Mucosa of descending colon (tissue), 3 donors: ENCODE data around the gene GPC3. TPM values are rescaled to one million over a fixed set of nuclear protein-coding genes. Genes with fewer than 3 reads are reported as not detected.

Experiments
- ATAC-seq: fragments of 200-7000 bp; cut with Tn5 transposase; one replicate; pipeline ENCODE4 v1.9.1; 2020; ENCODE audit warnings: mild to moderate bottlenecking, moderate library complexity
- DNase-seq, 3 donors: peaks; one replicate each; pipeline ENCODE4 v3.0.0-alpha.2; 2020
- H3K36me3 ChIP-seq: fragments of 200-600 bp; one replicate; pipeline ENCODE4 v1.8.0; 2021; ENCODE audit warnings: low read depth, mild to moderate bottlenecking
- H3K4me1 ChIP-seq: fragments of 200-600 bp; one replicate; pipeline ENCODE4 v1.8.0; 2021; ENCODE audit warnings: low read depth, mild to moderate bottlenecking
- H3K4me3 ChIP-seq: fragments of 200-600 bp; one replicate; pipeline ENCODE4 v1.8.0; 2021; ENCODE audit warnings: mild to moderate bottlenecking
- H3K9me3 ChIP-seq: fragments of 200-600 bp; one replicate; pipeline ENCODE4 v1.8.0; 2021; ENCODE audit warnings: mild to moderate bottlenecking
- intact Hi-C, 2 donors: fragments of 100-400 bp; cut with DNase I in 1 of 2; cut with micrococcal nuclease in 1 of 2; formaldehyde crosslinking; loops; one replicate each; pipeline versions ENCODE4 v1.11.0 to v1.11.1; 2022; cut with DNase I, micrococcal nuclease
- total RNA-seq, 3 donors: library from RNA; stranded (reverse); fragmentation: NEBNext Ultra II Directional in 2 of 3; extraction: Animal tissue kit (Norgen Biotek cat#: 25700) in 2 of 3; gene quantifications; one replicate each; pipeline versions ENCODE4 v1.2.1 to v1.2.4, GENCODE V29; 2021 to 2023
- TF ChIP-seq, protein P1 (sequence below): fragments of 200-600 bp; IDR thresholded peaks from one replicate; pipeline ENCODE4 v1.8.0; 2022; ENCODE audit warnings: antibody characterized with exemption, mild to moderate bottlenecking
- donor health status: DM: no; HTN: no; CAD: no; lungs with moderate emphysema.
- donor health status: DM: no; HTN: no; CAD: no.
- donor health status: DM: no; HTN: yes; CAD: no.

GPC3 gene
- total RNA-seq, 3 donors from 2014 or later, result 0.55 to 2.8 (median 2.1) TPM

DNA sequence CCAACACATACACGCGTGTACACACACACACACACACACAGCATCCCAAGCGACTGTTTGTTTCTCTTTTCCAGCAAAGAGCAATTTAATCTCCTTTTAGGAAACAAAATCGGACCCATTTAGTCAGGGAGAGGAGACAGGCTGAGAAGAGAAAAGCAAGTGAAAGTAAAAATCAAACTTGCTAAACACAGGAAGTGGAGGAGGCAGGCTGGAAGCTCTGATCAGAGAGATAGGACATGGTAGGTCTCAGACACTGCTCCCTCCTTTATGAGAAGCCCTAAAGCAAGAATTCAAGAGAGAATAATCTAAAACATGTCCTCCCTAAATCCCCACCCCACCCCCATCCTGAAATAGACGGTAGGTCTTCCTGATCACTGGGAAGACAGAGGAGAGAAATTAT lies 62.3 kb downstream of the GPC3 start:
- DNase-seq, result no peak

DNA sequence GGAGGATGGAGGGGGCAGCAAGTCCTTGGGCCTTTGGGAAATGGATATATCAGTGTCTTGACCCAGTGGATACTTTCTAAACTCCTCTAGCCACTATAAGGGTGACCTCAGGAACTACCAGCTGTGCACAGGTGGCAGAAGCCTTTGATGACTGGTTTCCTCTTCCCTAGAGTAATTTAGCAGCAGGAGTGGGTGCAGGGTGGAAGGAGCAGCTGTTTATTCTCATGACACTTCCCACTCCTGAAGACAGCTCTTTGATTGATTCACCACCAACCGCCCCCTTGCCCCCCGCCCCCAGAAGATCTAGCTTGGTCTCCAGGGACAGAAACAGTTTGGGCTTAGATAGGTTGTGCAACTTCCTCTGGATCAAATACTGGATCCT lies 63.0 kb downstream of the GPC3 start:
- Histone ChIP-seq H3K4me1 (no peaks in the 10 kb centered on the region), H3K9me3 (no peaks in the 10 kb centered on the region), H3K36me3 (no peaks in the 10 kb centered on the region), H3K4me3 (no peak overlapping the region)
- TF ChIP-seq, protein P1, sequence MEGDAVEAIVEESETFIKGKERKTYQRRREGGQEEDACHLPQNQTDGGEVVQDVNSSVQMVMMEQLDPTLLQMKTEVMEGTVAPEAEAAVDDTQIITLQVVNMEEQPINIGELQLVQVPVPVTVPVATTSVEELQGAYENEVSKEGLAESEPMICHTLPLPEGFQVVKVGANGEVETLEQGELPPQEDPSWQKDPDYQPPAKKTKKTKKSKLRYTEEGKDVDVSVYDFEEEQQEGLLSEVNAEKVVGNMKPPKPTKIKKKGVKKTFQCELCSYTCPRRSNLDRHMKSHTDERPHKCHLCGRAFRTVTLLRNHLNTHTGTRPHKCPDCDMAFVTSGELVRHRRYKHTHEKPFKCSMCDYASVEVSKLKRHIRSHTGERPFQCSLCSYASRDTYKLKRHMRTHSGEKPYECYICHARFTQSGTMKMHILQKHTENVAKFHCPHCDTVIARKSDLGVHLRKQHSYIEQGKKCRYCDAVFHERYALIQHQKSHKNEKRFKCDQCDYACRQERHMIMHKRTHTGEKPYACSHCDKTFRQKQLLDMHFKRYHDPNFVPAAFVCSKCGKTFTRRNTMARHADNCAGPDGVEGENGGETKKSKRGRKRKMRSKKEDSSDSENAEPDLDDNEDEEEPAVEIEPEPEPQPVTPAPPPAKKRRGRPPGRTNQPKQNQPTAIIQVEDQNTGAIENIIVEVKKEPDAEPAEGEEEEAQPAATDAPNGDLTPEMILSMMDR, result no peak
- intact Hi-C loops, result no loop called here
- DNase-seq (no peak), ATAC-seq (no peak)

More for the DNA sequence above, 62.3 kb downstream of the GPC3 start:
- Histone ChIP-seq H3K36me3 (no peaks in the 10 kb centered on the region), H3K4me3 (no peak overlapping the region), H3K9me3 (no peaks in the 10 kb centered on the region), H3K4me1 (no peaks in the 10 kb centered on the region)
- ATAC-seq, result no peak
- TF ChIP-seq, protein P1, result no peak
- intact Hi-C loops, result no loop called here

DNA sequence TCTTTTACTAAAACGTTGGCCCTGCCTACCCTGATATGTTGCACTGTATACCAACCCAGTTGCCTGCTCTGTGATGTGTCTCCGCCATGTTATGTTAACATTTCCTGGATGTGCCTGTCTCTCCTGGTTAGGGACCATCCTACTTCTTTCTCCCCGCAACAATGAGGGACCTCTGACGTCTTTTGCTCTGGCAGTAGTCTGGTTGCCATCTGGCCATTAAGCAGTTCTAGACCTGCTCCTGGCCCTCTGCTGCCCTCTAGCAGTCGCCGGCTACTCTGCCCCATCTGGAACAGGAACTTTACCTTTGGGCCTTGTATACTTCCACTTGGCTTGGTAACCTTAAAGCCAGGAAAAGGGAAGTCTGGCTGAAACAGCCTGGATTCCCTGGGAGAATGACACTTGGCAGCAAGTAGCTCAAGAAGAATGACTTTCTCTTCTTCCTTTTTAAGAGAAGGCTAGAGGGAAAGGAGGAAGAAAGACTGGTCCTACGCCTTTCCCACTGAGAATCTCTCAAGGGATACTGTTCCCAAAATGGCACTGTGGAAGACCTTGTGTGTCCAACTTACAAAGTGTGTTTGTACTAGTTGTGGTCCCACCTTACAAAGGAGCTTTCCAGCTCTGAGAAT lies 63.5 kb downstream of the GPC3 start:
- peak in 2 of 3 donors; percentile 67 to 68 for DNase-seq
- no peaks in the 10 kb centered on the region for H3K4me1 ChIP-seq
- H3K4me3 ChIP-seq, result no peak overlapping the region
- H3K9me3 ChIP-seq, result no peaks in the 10 kb centered on the region
- TF ChIP-seq, protein P1, result peak; percentile 18
- intact Hi-C loops, result no loop called here
- H3K36me3 ChIP-seq, result no peaks in the 10 kb centered on the region
- ATAC-seq, result peak; percentile 91

DNA sequence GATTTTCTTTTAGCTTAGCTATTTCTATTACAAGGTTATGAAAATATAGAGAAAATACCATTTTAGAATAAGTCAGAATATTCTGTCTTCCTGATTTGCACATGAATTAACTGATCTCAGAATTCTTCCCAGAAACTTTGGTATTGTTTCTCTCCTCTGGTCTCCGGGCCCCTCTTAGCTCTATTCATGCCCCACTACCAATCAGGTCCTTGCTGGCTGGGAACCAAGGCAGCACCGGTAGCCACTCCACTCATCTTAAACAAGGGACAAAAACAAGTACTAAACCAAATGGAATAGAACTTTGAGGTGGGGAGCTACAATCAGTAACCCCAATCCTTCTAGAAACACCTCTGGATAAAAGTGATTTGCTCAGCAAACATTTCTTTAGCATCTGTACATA lies 64.3 kb downstream of the GPC3 start:
- DNase-seq (no peak), ATAC-seq (no peak)
- Histone ChIP-seq H3K4me3 (no peak overlapping the region), H3K4me1 (no peaks in the 10 kb centered on the region), H3K36me3 (no peaks in the 10 kb centered on the region), H3K9me3 (no peaks in the 10 kb centered on the region)
- intact Hi-C loops, result no loop called here
- TF ChIP-seq, protein P1, result no peak

DNA sequence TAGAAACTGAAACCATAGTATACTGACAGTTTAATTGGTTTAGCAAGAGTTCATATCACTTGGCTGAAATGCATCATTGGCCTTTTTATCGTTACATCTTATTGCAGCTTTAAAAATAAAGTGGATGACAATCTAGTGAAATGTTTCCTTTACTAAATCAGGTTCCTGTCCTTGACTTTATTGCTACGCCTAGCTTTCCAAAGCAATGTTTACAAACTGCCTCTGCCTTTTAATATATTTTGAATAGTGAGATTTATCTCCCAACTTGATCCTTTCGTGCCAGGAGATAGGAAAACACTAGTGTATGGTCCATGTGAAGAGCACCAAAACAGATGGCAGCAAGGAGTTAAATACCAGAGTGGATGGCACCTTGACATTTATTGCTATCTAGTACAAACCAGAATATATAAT lies 67.0 kb downstream of the GPC3 start:
- H3K4me1 ChIP-seq, result no peaks in the 10 kb centered on the region
- intact Hi-C loops, result no loop called here
- TF ChIP-seq, protein P1, result no peak
- no peaks in the 10 kb centered on the region for H3K9me3 ChIP-seq
- ATAC-seq (peak; percentile 71), DNase-seq (no peak)
- no peaks in the 10 kb centered on the region for H3K36me3 ChIP-seq
- no peak overlapping the region for H3K4me3 ChIP-seq
